Smooth muscle cell of the coronary artery (primary cell): ENCODE measurements around the gene SVOP. TPM values are rescaled to one million over a fixed set of nuclear protein-coding genes. Genes with fewer than 3 reads are reported as not detected.

ENCODE experiments used
- total RNA-seq: library from RNA; depleted of rRNA; stranded (reverse); fragments of >200 nt; gene quantifications from 2 replicates; pipeline ENCODE4 v1.2.3, GENCODE V29; 2014; ENCODE audit warnings: low replicate concordance

SVOP gene, protein sequence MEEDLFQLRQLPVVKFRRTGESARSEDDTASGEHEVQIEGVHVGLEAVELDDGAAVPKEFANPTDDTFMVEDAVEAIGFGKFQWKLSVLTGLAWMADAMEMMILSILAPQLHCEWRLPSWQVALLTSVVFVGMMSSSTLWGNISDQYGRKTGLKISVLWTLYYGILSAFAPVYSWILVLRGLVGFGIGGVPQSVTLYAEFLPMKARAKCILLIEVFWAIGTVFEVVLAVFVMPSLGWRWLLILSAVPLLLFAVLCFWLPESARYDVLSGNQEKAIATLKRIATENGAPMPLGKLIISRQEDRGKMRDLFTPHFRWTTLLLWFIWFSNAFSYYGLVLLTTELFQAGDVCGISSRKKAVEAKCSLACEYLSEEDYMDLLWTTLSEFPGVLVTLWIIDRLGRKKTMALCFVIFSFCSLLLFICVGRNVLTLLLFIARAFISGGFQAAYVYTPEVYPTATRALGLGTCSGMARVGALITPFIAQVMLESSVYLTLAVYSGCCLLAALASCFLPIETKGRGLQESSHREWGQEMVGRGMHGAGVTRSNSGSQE
- not detected in 2 replicates for total RNA-seq

DNA sequence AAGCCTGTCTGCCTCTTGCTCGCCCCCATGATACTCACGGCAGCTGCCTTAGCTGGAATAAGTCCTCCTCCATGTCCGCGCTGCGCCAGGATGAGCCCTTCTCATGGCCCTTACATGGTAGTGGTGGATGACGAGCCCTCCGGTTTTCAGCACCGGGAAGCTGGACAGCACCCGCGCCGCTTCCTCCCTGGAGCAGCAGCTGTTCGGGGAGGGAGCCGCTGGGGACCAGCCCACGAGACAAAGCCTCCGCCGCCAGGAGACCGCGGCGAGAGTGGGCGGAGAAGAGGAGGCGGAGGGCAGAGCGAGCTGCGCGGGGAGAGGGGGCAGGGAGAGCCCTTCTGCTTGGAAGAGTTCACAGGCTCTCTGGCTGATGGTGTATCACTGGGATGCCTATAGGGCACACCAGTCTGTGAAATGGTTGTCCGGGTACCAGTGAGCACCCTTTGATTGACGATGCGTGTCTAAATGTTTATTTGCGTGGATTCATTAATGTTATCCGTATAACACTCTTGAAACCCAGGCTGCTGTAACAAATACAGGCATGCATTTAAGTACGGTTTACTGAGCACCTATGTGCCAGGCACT lies at the start of gene SVOP:
Gene SVOP, minus strand, starts transcription at position 273 of the 585 bp plus-strand sequence. Its CDS starts 200 bp downstream, at position 73.

DNA sequence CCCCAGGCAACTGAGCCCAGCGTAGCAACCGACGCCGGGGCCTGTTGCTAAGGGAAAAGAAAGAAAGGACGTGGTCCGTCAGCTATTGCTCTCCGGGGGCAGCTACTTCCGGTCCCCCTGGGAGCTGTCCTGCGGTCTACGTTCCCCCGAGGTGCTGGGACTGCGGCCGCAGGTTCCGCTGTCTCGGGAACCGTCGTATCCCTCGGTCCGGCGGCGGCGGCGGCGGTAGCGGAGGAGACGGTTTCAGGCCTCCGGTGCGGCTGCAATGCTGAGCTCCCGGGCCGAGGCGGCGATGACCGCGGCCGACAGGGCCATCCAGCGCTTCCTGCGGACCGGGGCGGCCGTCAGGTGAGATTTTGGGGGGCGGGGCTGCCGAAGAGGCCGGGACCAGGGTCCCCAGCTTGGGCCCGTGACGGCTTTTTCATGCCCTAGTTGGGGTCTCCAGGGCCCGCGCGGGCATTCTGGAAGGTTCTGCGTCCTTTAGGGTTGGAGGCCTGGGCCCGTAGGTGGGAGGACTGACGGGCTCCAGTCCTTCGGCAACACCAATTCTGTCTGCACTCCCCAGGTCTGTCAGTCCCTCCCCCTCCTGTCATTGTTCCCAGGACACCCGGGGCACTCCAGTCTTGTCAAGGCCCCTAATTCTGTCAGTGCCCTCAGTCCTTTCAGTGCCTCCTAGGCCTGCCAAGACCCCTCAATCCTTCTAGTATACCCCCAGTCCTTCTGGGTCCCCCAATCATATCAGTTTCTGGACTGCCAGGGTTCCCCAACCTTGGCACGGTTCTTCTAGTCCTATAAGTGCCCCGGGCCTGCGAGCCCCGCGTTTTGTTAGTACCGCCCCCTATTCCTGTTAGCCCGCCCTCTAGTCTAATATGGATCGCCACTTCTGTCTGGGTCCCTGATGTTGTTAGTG lies 31.8 kb upstream of the SVOP start, which contains the start of gene USP30:
Gene USP30, plus strand, starts transcription at position 163 of the 910 bp plus-strand sequence. Its CDS starts 103 bp downstream, at position 266.

DNA sequence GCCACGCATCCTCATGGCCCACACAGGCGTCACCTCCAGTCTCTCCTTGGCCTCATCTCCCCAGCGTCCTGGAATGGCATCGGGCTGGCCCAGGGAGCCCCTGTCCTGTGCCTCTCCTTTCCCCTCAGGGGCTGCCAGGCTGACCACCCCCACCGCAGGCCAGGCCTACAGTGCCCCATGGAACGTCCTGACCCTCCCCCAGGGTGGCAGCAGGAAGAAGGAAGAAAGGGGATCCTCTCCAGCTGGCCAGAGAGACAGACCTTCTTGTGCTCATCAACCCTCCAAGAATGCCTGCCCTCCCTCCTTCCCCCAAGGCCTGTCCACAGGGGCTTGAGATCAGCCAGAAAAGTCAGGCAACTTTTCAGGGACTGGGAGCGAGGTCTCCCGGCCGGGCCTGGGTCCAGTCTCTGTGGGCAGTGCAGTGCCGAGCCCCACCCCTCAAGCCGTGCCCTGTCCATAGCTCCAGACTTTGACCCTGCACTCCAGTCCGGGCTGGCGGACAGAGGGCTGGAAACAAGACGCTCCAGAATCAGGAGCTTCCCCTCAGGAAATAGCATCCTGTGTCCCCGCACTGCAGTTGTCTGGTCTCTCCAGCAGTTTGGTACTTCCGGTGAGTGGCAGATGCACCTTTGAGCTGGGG lies 141.1 kb downstream of the SVOP start, which contains the start of gene DAO:
Gene DAO, plus strand, starts transcription at position 478 of the 640 bp plus-strand sequence. CDS start 4,915 bp downstream, outside the sequence.

Other genes with a start within 250 kb of the SVOP start
- gene SSH1, start 163.5 kb downstream of the SVOP start, total RNA-seq: 11.9 and 45.8 TPM in 2 replicates
- gene DAO, start 141.0 kb downstream of the SVOP start, total RNA-seq: under 0.01 TPM in 1 of 2 replicates, not detected in the other
- 5.5 and 10.9 TPM in 2 replicates for gene USP30, start 31.5 kb upstream of the SVOP start, total RNA-seq
- gene ALKBH2, start 72.4 kb upstream of the SVOP start, total RNA-seq: 13.9 and 18.6 TPM in 2 replicates
- 11.8 and 12.3 TPM in 2 replicates for gene UNG, start 76.5 kb upstream of the SVOP start, total RNA-seq
- 1.2 and 12.1 TPM in 2 replicates for gene ACACB, start 95.5 kb upstream of the SVOP start, total RNA-seq